ENCODE data around the gene ZFPL1. TPM values are rescaled to one million over a fixed set of nuclear protein-coding genes. Genes with fewer than 3 reads are reported as not detected.
A peak's percentile ranks its signal among the peaks of the same experiment; 100 is the strongest.

ZFPL1 gene
- polyA plus RNA-seq, 1 experiment, result 30.9 TPM

DNA sequence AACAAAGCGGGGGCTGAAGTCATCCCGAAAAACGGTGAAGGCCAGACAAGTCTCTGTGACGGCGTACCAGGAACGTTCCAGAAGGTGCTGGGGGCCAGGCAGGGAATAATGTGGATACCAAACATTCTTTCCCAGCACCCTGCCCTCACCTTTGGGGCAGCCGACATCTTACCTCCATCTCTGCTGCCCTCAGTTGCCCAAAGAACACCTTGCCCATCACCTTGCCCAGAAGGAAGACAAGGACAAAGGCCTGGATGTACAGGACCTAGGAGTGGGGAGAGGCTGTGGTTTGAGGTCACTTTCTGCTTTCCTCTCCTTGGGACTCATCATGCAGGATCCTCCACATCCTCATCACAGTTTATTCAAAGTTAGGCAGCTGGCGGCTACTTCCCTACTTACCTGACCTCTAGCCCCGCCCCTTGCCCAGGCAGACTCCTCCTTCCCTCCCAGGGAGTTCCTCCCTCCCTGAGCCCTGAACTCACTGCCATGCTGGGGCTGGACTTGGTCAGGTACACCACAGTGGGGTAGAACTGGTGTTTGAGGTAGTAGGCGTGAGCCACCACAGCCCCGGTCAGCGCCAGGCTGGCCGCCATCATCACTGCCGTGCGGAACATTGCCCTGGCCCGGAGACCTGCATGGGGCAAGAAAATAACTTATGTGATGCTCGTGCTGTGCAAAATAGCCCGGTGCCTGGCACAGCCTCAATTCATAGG lies 49.1 kb downstream of the ZFPL1 start:
- no peaks in the 10 kb centered on the region; the same call in 1 of the 2 replicates for H3K9me3 ChIP-seq (ENCODE audit: control insufficient read depth, insufficient read depth, low read length)
- H3K27me3 ChIP-seq (ENCODE audit: control insufficient read depth, insufficient read depth, low read length), result no peaks in the 10 kb centered on the region
- DNase-seq (ENCODE audit: low read depth, low spot score), result no peak
- peak overlapping the region; percentile 95 for H3K4me3 ChIP-seq (ENCODE audit: low read depth, low read length)
- ChIA-PET POLR2A (interaction anchor here (0.6 to 2.6 kb wide), 3 partner anchors 15 to 725 kb away, joined by 3 to 14 read pairs (median 7); partner anchors contain the start of genes TM7SF2 and ZNHIT2), CTCF (no interaction called here)
- TF ChIP-seq, protein P1, sequence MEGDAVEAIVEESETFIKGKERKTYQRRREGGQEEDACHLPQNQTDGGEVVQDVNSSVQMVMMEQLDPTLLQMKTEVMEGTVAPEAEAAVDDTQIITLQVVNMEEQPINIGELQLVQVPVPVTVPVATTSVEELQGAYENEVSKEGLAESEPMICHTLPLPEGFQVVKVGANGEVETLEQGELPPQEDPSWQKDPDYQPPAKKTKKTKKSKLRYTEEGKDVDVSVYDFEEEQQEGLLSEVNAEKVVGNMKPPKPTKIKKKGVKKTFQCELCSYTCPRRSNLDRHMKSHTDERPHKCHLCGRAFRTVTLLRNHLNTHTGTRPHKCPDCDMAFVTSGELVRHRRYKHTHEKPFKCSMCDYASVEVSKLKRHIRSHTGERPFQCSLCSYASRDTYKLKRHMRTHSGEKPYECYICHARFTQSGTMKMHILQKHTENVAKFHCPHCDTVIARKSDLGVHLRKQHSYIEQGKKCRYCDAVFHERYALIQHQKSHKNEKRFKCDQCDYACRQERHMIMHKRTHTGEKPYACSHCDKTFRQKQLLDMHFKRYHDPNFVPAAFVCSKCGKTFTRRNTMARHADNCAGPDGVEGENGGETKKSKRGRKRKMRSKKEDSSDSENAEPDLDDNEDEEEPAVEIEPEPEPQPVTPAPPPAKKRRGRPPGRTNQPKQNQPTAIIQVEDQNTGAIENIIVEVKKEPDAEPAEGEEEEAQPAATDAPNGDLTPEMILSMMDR (IDR thresholded peaks at IDR 0.05; ENCODE audit: low read depth, low read length), result no peak
- peak overlapping the region; percentile 21 for H3K27ac ChIP-seq (ENCODE audit: low read depth, low read length)

DNA sequence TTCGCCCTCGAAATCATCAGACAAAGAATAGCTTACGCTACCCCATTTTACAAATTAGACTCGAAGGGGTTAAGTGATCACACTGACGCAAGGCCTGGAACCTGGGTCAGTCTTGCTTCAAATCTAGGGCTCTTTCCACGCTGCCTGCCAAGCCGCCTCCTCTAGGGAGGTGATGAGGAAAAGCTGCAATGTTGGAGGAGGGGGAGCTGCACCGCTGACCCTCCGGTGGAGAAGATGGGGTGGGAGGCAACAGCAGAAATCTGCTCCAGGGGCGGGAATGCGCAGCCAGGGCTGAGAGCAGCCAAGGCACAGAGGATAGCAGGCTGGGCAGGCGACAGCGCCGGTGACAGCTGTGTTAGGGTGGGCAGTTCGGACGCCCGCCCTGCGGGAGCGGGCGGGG lies 49.7 kb downstream of the ZFPL1 start:
- Histone ChIP-seq H3K27me3 (ENCODE audit: control insufficient read depth, insufficient read depth, low read length) (no peaks in the 10 kb centered on the region), H3K4me3 (ENCODE audit: low read depth, low read length) (peak overlapping the region; percentile 95), H3K9me3 (ENCODE audit: control insufficient read depth, insufficient read depth, low read length) (no peaks in the 10 kb centered on the region; the same call in 1 of the 2 replicates), H3K27ac (ENCODE audit: low read depth, low read length) (peak overlapping the region; percentile 99)
- POLR2A ChIA-PET, result interaction anchor here (0.6 to 2.6 kb wide), 4 partner anchors 12 to 725 kb away, joined by 3 to 20 read pairs (median 10); partner anchors contain the start of genes FAU, MRPL49, TM7SF2 and ZNHIT2
- CTCF ChIA-PET, result no interaction called here
- DNase-seq (ENCODE audit: low read depth, low spot score), result no peak
- TF ChIP-seq, protein P1 (IDR thresholded peaks at IDR 0.05; ENCODE audit: low read depth, low read length), result no peak

DNA sequence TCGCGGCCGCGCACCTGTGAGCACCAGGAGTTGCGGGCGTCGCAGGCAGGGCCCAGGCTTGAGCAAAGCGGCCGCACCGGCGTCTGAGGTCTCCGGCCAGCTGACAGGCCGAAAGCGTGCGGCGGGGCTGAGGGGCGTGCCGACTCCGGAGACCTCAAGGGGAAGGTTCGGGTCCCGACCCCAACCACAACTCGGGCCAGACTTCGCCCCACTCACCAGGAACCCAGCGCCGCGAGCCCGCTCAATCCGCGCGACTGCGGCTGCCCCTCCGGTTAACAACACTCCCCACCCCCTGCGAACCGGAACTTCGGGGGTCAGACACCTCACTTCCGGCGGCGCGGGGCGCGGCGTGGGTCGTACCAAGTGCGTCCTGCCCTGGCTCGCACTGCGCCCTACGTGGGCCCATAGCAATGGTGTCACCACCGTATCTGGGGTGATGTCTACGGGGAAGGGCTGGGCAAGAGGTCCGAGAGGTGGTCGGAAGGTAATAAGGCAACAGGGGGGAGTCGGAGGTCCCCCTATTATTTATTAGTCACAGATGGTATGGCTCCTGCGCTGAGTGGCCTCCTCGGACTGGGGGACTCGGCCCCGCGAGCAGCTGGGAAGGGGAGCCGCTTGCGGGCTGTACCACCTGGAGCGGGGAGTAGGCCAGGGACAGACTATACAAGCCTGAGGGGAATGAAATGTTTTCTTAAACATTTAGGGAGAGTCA lies 50.4 kb downstream of the ZFPL1 start, which contains the start of gene SYVN1:
SYVN1 (minus strand) TSS at position 280 of the 712 bp plus-strand sequence. CDS start 918 bp downstream, outside the sequence.
- Histone ChIP-seq H3K4me3 (ENCODE audit: low read depth, low read length) (peak within 1 kb of the TSS; percentile 95), H3K27ac (ENCODE audit: low read depth, low read length) (peak within 1 kb of the TSS; percentile 99), H3K9me3 (ENCODE audit: control insufficient read depth, insufficient read depth, low read length) (no peaks in the 10 kb centered on the region; the same call in 1 of the 2 replicates), H3K27me3 (ENCODE audit: control insufficient read depth, insufficient read depth, low read length) (no peaks in the 10 kb centered on the region)
- POLR2A ChIA-PET, result interaction anchor here (0.6 to 2.6 kb wide), 14 partner anchors 8 to 724 kb away, joined by 3 to 20 read pairs (median 4); partner anchors contain the start of genes CAPN1, FAU, MRPL49 and SAC3D1
- DNase-seq (ENCODE audit: low read depth, low spot score), result peak; percentile 67
- CTCF ChIA-PET, result interaction anchor here (1.3 kb wide), 1 partner anchor 219 kb away, joined by 5 read pairs; no protein-coding TSS in a partner anchor
- TF ChIP-seq, protein P1 (IDR thresholded peaks at IDR 0.05; ENCODE audit: low read depth, low read length), result no peak

DNA sequence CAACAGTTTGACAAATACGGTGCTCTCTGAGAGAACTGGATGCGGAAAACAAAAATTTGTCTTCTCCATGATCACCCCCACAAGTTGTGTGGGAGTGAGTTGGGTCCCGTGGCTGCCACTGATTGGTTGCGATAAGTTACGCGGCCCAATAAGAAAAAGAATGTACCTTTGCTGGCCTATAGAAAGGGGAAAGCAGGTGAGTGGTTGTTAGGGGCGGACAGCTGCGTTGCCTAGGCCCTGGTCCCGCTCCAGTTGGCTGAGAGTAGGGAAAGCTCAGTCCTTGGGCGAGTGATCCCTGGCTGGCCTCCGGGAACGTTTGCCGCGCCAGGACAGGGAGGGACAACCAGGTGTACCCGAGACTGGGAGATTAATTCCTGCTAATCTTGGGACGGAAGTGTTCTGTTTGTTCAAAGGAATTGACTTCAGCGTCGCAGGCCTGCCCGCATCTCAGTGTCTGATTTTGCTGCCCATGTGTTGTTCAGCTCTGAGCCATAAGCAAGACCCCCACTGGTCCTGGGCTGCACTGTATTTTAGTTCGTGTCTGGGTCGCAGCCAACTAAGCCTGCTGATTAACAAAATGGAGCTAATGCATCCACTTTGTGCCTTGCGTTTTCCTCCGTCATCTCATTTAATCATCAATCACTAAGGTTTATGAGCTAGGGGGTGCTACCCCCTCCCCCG lies 51.1 kb downstream of the ZFPL1 start:
- TF ChIP-seq, protein P1 (IDR thresholded peaks at IDR 0.05; ENCODE audit: low read depth, low read length), result no peak
- POLR2A ChIA-PET, result interaction anchor here (0.6 to 2.6 kb wide), 14 partner anchors 9 to 431 kb away, joined by 3 to 20 read pairs (median 4); partner anchors contain the start of genes CAPN1, FAU, MRPL49 and SAC3D1

More for the DNA sequence above, 51.1 kb downstream of the ZFPL1 start:
- H3K4me3 ChIP-seq (ENCODE audit: low read depth, low read length), result peak overlapping the region; percentile 95
- CTCF ChIA-PET, result interaction anchor here (0.9 to 1.3 kb wide), 3 partner anchors 9 to 218 kb away, joined by 3 to 5 read pairs (median 4); no protein-coding TSS in a partner anchor
- H3K9me3 ChIP-seq (ENCODE audit: control insufficient read depth, insufficient read depth, low read length), result no peaks in the 10 kb centered on the region
- H3K27ac ChIP-seq (ENCODE audit: low read depth, low read length), result peak overlapping the region; percentile 99
- DNase-seq (ENCODE audit: low read depth, low spot score), result peak; percentile 92
- H3K27me3 ChIP-seq (ENCODE audit: control insufficient read depth, insufficient read depth, low read length), result peaks cover 1% of the 10 kb centered on the region

All from AG04450 (cell line).